HTR-8/SVneo (cell line): ENCODE results near the gene SLC7A1.
A peak's percentile ranks its signal among the peaks of the same experiment; 100 is the strongest.

Source experiments
- DNase-seq: peaks from one replicate; pipeline ENCODE4 v3.0.0; 2011; ENCODE audit warnings: low spot score, mixed read lengths; ENCODE audit not compliant: insufficient read length
- FAIRE-seq: peaks from 2 replicates; lab custom pipeline; 2011; peaks lifted over from hg19 to GRCh38; lab: Jason Lieb, UNC

Gene SLC7A1

GRCh38 chr13:29587645-29588044 lies 7.8 kb downstream of the SLC7A1 start:
- no peak for DNase-seq
- FAIRE-seq: no peak

GRCh38 chr13:29583073-29583785 lies 12.3 kb downstream of the SLC7A1 start:
- FAIRE-seq: no peak
- peak; percentile 37 for DNase-seq

GRCh38 chr13:29582171-29582570 lies 13.3 kb downstream of the SLC7A1 start:
- DNase-seq: no peak

GRCh38 chr13:29581666-29582065 lies 13.8 kb downstream of the SLC7A1 start:
- no peak for DNase-seq
- FAIRE-seq: no peak

More at GRCh38 chr13:29582171-29582570, 13.3 kb downstream of the SLC7A1 start:
- no peak for FAIRE-seq

- FAIRE-seq (no peak), DNase-seq (no peak)
Observed at GRCh38 chr13:29579094-29579493, 16.4 kb downstream of the SLC7A1 start.

- FAIRE-seq (no peak), DNase-seq (no peak)
Observed at GRCh38 chr13:29578300-29579085, 17.0 kb downstream of the SLC7A1 start.

GRCh38 chr13:29577136-29578051 lies 18.1 kb downstream of the SLC7A1 start:
- no peak for DNase-seq
- FAIRE-seq: no peak

- DNase-seq: no peak
- FAIRE-seq: no peak
Observed at GRCh38 chr13:29576581-29576980, 18.9 kb downstream of the SLC7A1 start.

GRCh38 chr13:29575098-29575497 lies 20.4 kb downstream of the SLC7A1 start:
- FAIRE-seq: no peak
- no peak for DNase-seq

- FAIRE-seq: no peak
Observed at GRCh38 chr13:29573190-29573589, 22.3 kb downstream of the SLC7A1 start.

GRCh38 chr13:29572575-29572974 lies 22.9 kb downstream of the SLC7A1 start:
- DNase-seq (no peak), FAIRE-seq (no peak)

More at GRCh38 chr13:29573190-29573589, 22.3 kb downstream of the SLC7A1 start:
- no peak for DNase-seq

GRCh38 chr13:29571876-29572570 lies 23.5 kb downstream of the SLC7A1 start:
- DNase-seq (no peak), FAIRE-seq (no peak)

- FAIRE-seq (no peak), DNase-seq (no peak)
Observed at GRCh38 chr13:29570051-29570654, 25.3 kb downstream of the SLC7A1 start.

- no peak for FAIRE-seq
- DNase-seq: no peak
Observed at GRCh38 chr13:29569253-29570050, 26.0 kb downstream of the SLC7A1 start.

- DNase-seq: no peak
- FAIRE-seq: no peak
Observed at GRCh38 chr13:29568731-29569130, 26.8 kb downstream of the SLC7A1 start.

GRCh38 chr13:29567411-29567810 lies 28.1 kb downstream of the SLC7A1 start:
- FAIRE-seq (no peak), DNase-seq (no peak)

- DNase-seq (no peak), FAIRE-seq (no peak)
Observed at GRCh38 chr13:29566206-29566605, 29.3 kb downstream of the SLC7A1 start.

GRCh38 chr13:29564818-29565217 lies 30.7 kb downstream of the SLC7A1 start:
- DNase-seq: no peak
- FAIRE-seq: no peak

GRCh38 chr13:29564373-29564772 lies 31.1 kb downstream of the SLC7A1 start:
- no peak for DNase-seq
- FAIRE-seq: no peak
